Iris pigment epithelial cell (primary cell): Measurements from ENCODE around the gene IL10RA.
A peak's percentile ranks its signal among the peaks of the same experiment; 100 is the strongest.
"Not testable (repeated sequence)": the region's sequence is repeated elsewhere in the genome, so short reads cannot be mapped to it uniquely, and the experiment has no call there.

Experiments used
- DNase-seq: peaks from one replicate; pipeline ENCODE4 v3.0.0-alpha.2; 2011; ENCODE audit warnings: low read depth

Gene IL10RA

GRCh38 chr11:118007563-118008270 lies 21.5 kb downstream of the IL10RA start:
- DNase-seq, result not testable (repeated sequence)

DNA sequence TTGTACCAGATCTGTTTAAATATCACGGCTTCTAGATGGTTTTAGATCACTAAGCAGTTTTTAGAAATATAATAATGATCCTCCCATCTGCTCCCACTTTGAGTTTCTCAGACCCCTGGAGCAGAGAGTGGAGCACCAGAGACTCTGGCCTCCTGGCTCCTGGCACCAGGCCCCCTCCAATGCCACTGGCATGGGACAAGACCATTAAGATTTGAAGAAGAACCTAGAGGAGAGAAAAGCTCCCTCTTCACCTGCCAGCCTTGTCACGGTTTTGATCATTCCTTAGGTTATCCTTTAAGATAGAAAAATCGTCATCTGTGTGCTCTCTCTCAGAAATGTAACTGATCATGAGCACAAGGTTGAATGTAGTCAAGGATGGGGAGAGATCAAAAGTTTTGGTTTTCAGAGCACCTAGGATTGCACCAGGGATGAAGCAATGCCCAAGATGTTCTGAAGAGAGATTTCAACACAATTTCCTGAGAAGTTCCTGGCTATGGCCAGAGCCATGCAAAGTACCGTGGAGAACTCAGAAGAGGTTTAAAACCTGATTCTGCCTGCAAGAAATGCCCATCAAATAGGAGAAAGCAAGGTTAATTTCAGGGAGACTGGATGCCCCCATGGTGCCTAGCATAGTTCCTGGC lies 22.2 kb downstream of the IL10RA start:
- DNase-seq, result no peak

GRCh38 chr11:118009864-118010737 lies 23.9 kb downstream of the IL10RA start:
- DNase-seq, result no peak

DNA sequence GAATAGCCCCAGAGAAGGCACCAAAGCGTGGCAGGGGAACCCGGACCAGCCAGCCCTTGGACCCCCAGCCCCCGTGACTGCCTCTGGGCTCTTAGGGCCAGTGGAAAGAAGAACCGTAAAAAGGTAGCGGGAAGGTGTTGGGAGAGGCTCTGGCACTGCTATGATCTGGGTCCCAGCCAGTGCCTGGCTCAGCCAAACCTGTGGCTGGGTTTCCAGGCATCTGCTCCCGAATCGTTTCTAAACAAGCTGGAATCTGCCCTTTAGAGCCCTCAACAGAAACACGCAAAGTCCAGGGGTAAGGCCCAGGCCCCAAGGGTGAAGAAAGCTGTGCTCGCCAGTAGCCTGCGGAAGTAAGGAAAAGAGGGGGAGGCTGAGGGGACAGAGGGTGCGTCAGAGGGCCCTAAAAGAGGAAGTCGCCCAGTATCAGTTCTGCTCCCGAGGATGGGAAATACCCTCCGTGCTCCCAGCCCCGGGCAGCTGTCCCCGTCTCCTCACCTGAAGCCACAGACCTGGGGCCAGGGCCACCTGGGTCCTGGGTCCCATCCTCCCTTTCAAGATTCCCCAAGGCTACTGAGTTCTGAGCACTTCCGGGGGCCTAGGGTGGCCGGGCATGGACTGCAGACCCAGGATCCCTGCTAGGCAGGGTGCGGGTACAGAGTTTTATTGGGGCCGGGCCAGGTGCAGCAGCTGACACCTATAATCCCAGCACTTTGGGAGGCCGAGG lies 24.7 kb downstream of the IL10RA start:
- no peak for DNase-seq

DNA sequence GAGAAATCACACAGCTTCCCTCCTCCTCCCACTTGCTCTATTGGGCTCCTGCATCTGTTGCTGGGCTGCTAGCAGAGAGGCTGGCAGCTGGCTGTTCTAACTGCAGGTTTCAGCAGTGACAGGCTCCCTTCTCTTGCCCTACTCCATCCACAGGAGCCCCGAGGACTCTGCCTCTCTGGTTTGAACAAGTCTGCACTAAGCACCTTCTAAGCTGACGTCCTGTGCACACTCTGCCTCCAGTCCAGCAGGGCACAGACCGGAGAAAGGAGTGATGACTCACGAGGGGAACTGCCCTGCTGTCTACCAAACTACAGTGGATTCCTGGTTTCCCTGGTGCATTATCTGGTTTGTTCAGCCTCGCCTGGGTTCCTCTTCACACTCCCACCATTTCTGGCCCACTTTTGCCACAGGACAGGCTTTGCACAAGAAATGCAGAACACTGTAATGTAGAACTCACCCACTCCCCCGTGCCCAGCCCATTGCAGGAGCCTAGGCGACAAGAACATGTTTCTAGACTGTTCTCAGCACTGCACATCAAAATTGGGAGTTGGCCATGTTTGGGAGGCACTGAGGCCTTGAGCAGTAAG lies 26.0 kb downstream of the IL10RA start:
- DNase-seq, result peak; percentile 28

- DNase-seq, result no peak
Measured at GRCh38 chr11:118014022-118014421, 27.8 kb downstream of the IL10RA start.

- DNase-seq, result no peak
Measured at GRCh38 chr11:118015385-118015841, 29.2 kb downstream of the IL10RA start.

DNA sequence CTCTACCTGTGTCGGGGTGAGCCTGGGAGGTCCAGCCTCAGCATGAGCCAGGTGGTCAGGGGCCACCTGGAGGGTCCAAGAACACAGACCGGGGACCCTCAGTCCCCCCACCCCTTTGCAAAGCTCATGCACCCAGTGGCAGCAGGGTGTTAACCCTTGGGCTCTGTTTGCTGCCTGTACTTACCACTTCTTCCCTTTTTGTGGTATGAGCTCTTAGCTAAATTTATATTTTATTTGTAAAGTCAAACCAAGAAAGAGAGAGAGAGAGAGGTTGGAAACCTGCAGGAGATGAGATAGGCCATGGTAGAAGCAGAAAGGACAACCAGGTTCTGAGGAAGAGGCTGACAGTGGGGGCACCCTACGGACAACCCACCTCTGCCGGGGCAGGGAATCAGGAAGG lies 29.9 kb downstream of the IL10RA start:
- no peak for DNase-seq

DNA sequence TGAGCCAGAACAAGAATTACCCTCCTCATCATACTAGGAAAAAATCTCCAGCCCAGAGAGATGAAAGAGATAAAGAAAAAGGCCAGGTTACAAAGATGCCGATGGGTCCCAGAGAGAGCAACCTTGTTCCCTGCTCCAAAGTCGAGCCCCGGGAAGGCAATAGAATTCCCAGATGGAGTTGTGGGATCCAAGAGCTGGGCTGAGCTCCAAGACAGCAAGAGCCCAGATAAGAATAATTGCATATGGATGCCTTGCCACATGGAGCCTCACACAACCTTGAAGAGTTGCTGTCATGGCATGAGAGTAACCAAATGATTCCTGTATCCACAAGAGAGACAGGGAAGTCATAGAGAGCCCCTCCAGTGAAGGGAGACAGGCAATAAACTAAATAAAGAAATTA lies 30.9 kb downstream of the IL10RA start:
- DNase-seq, result no peak

- DNase-seq, result no peak
Measured at GRCh38 chr11:118017631-118018315, 31.6 kb downstream of the IL10RA start.

GRCh38 chr11:118018401-118018800 lies 32.2 kb downstream of the IL10RA start:
- no peak for DNase-seq

GRCh38 chr11:118021146-118021545 lies 35.0 kb downstream of the IL10RA start:
- no peak for DNase-seq

GRCh38 chr11:118027694-118028093 lies 41.5 kb downstream of the IL10RA start:
- no peak for DNase-seq

DNA sequence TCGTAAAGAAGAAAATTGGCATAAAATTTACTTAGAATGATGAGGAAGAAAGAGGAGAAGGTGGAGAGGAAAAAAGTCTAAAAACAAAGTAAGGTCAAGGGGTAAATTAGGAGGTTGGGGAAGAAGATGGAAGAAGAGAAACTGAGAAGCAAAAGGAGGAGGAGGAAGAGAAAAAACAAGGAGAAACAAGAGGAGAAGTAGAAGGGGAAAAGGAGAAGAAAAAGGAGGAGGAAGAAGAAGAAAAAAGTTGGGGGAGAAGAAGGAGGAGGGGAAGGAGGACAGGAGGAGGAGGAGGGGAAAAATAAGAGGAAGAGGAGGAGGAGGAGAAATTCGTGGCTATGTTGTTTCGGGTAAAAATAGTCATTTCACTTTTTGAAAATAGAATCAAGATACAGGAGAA lies 42.4 kb downstream of the IL10RA start:
- DNase-seq, result no peak

- no peak for DNase-seq
Measured at GRCh38 chr11:118033443-118033842, 47.2 kb downstream of the IL10RA start.

- DNase-seq, result no peak
Measured at GRCh38 chr11:118042141-118042540, 55.9 kb downstream of the IL10RA start.

DNA sequence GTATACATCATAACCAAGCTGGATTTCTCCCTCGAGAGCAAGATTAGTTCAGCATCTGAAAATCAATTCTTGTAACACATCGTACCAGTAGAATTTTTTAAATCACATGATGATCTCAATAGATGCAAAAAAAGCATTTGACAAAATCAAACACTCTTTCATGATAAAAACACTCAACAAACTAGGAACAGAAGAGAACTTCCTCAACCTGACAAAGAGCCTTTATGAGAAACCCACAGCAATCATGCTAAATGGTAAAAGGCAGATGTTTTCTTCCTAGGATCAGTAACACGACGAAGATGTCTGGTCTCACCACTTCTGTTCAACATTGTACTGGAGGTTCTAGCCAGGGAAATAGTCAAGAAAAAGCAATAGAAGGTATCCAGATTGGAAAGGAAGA lies 56.6 kb downstream of the IL10RA start:
- no peak for DNase-seq

DNA sequence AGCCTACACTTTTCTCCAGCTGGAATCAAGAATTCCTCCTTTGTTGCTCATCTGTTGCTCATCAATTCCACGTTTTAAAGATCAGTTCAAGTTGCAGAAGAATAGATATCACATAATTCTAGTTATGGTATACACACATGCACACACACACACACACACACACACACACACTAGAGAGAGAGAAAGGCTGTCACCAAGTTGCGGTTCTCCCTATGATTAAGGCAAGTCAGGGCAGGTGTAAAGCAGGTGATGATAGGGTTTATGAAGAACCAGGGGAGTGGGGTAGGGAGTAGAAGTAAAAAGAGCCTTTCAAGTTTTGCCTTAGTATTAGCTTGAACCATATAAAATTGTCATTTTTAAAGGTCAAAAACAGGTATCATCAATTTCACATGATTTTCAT lies 59.0 kb downstream of the IL10RA start:
- DNase-seq, result no peak

DNA sequence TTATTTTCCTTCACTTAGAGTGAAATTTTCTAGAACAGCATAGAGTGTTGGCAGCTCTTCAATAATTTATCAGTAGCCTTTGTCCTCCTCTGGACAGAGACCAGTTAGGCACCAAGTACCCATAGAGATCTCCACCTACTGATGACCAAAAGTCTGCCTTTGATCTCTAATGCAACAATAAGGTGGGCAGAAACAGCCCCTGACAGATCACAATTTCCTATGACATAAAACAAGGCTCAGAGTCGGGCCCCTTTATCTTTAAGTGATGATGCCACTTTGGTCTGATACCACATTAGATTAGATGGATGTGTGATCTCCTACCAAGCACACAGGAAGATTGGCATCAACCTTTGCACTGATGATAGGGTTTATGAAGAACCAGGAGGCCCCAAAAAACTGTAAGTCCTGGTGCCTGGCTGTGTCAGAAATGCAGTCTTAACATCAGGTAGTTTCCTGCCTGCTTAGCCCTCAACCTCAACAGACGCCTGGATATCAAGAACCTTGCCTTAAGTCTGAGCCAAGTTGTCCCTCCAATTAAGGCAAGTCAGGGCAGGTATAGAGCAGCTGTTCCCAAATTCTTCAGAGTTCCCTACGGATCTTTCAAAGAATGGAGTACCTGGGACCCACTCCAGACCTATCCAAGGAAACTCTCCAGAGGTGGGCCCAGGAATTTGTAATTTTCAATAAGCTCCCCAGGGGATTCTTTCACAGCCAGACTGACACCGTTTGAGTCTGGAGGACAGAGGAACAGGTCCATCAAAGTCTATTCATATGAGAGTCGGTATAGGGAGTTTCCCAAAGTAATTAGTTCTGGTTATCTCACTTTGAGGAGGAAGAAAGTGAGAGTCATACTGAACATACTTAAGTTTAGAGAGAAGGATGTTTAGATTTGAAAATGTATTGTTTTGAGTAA lies 60.1 kb downstream of the IL10RA start:
- no peak for DNase-seq
